AG20443 (cell line): Measurements from ENCODE around the gene COMP.
"Not testable (repeated sequence)": the region's sequence is repeated elsewhere in the genome, so short reads cannot be mapped to it uniquely, and the experiment has no call there.

Source experiments
- DNase-seq: peaks from one replicate; pipeline ENCODE4 v3.0.0; 2012; ENCODE audit warnings: low spot score, mixed read lengths

The COMP gene

GRCh38 chr19:18745931-18746330 lies 45.2 kb downstream of the COMP start:
- no peak for DNase-seq

GRCh38 chr19:18745012-18745735 lies 45.9 kb downstream of the COMP start:
- DNase-seq = no peak

- DNase-seq = no peak
These were observed 47.2 kb downstream of the COMP start for GRCh38 chr19:18743784-18744418.

- DNase-seq = no peak
These were observed 48.0 kb downstream of the COMP start for GRCh38 chr19:18742838-18743783.

GRCh38 chr19:18742324-18742723 lies 48.8 kb downstream of the COMP start:
- no peak for DNase-seq

- no peak for DNase-seq
These were observed 49.7 kb downstream of the COMP start for GRCh38 chr19:18741124-18742121.

- no peak for DNase-seq
These were observed 52.0 kb downstream of the COMP start for GRCh38 chr19:18738961-18739690.

- no peak for DNase-seq
These were observed 53.2 kb downstream of the COMP start for GRCh38 chr19:18737954-18738351.

GRCh38 chr19:18737337-18737953 lies 53.7 kb downstream of the COMP start:
- DNase-seq = no peak

- DNase-seq = no peak
These were observed 54.4 kb downstream of the COMP start for GRCh38 chr19:18736415-18737336.

- DNase-seq = no peak
These were observed 55.4 kb downstream of the COMP start for GRCh38 chr19:18735752-18736151.

- DNase-seq = no peak
These were observed 55.8 kb downstream of the COMP start for GRCh38 chr19:18735324-18735723.

GRCh38 chr19:18733762-18734332 lies 57.3 kb downstream of the COMP start:
- not testable (repeated sequence) for DNase-seq

GRCh38 chr19:18733196-18733647 lies 57.9 kb downstream of the COMP start:
- DNase-seq = no peak
